HepG2 (cell line): ENCODE measurements around the gene C6orf58.

ENCODE experiments used
- CTCF ChIP-seq: sonication (generic); formaldehyde crosslinking; IDR thresholded peaks from 2 replicates; pipeline ENCODE4 v1.5.0; 2020; ENCODE audit warnings: mild to moderate bottlenecking, missing genetic modification reagents, moderate library complexity
- FOXP4 ChIP-seq: sonication (generic); formaldehyde crosslinking; IDR thresholded peaks from 2 replicates; pipeline ENCODE4 v1.4.0; 2020; ENCODE audit warnings: missing genetic modification reagents
- KAT8 ChIP-seq: IDR thresholded peaks from 2 replicates; pipeline ENCODE4 v1.6.1; 2016; ENCODE audit warnings: missing genetic modification reagents, missing compliant biosample characterization
- REST ChIP-seq, 2 experiments: IDR thresholded peaks; 2 replicates each; pipeline ENCODE4 v1.6.1; 2011 to 2012; ENCODE audit warnings: low read length in 2 of 2, borderline replicate concordance in 1 of 2, low read depth in 1 of 2, mild to moderate bottlenecking in 1 of 2, moderate library complexity in 1 of 2
- SKIL ChIP-seq: sonication (generic); formaldehyde crosslinking; IDR thresholded peaks from 2 replicates; pipeline ENCODE4 v1.8.0; 2022; ENCODE audit warnings: missing genetic modification reagents, mild to moderate bottlenecking, moderate library complexity, borderline replicate concordance
- SRSF1 ChIP-seq: fragments of 200-400 bp; formaldehyde crosslinking; optimal IDR thresholded peaks from 2 replicates; pipeline ENCODE3; 2017; ENCODE audit warnings: mild to moderate bottlenecking, low read depth, low read length, moderate library complexity
- SUZ12 ChIP-seq: fragments of 150-350 bp; IDR thresholded peaks from 2 replicates; pipeline ENCODE4 v1.6.1; 2014; ENCODE audit warnings: low read depth, low read length
- TEF ChIP-seq: sonication (generic); formaldehyde crosslinking; IDR thresholded peaks from 2 replicates; pipeline ENCODE4 v1.5.0; 2020; ENCODE audit warnings: missing genetic modification reagents
- TSC22D2 ChIP-seq: sonication (generic); formaldehyde crosslinking; IDR thresholded peaks from 2 replicates; pipeline ENCODE4 v1.5.1; 2020; ENCODE audit warnings: missing genetic modification reagents, mild to moderate bottlenecking, borderline replicate concordance
- ZBTB33 ChIP-seq: sonication (generic); formaldehyde crosslinking; IDR thresholded peaks from 2 replicates; pipeline ENCODE4 v1.4.0; 2020; ENCODE audit warnings: missing genetic modification reagents
- ZBTB37 ChIP-seq: sonication (generic); formaldehyde crosslinking; IDR thresholded peaks from 2 replicates; pipeline ENCODE4 v1.4.0; 2020; ENCODE audit warnings: mild to moderate bottlenecking, missing genetic modification reagents
- ZFP36 ChIP-seq: fragments of 150-350 bp; IDR thresholded peaks from 2 replicates; pipeline ENCODE4 v1.6.1; 2018; ENCODE audit warnings: borderline replicate concordance, low read length, low read depth; ENCODE audit not compliant: partially characterized antibody
- ZNF138 ChIP-seq: sonication (generic); formaldehyde crosslinking; IDR thresholded peaks from 2 replicates; pipeline ENCODE4 v1.5.0; 2020; ENCODE audit warnings: mild to moderate bottlenecking, low read depth, missing genetic modification reagents
- ZNF207 ChIP-seq: fragments of 450-650 bp; IDR thresholded peaks from 2 replicates; pipeline ENCODE4 v1.6.1; 2016; ENCODE audit warnings: antibody characterized with exemption, borderline replicate concordance

- TF ChIP-seq ZNF138 (CRISPR knock-in tag) = no peak
- no peak for TF ChIP-seq ZNF207
- no peak for TF ChIP-seq ZBTB37 (CRISPR knock-in tag)
- no peak for TF ChIP-seq KAT8 (CRISPR knock-in tag)
- no peak for TF ChIP-seq REST (IDR thresholded peaks at IDR 0.05; ENCODE audit: borderline replicate concordance in 1 of 2, low read depth in 1 of 2, low read length in 2 of 2)
- no peak for TF ChIP-seq ZBTB33
- TF ChIP-seq ZFP36 = no peak
- no peak for TF ChIP-seq SRSF1
- no peak for TF ChIP-seq CTCF (CRISPR knock-in tag)
- no peak for TF ChIP-seq SKIL
- TF ChIP-seq TSC22D2 (CRISPR knock-in tag) = no peak
- TF ChIP-seq FOXP4 = no peak
- TF ChIP-seq TEF = no peak
- TF ChIP-seq SUZ12 = no peak
Measured at GRCh38 chr6:127533736-127534135, 43.2 kb upstream of the C6orf58 start.
